M059J (cell line): ENCODE measurements around the gene PARD3. TPM values are rescaled to one million over a fixed set of nuclear protein-coding genes. Genes with fewer than 3 reads are reported as not detected.

Experiments used
- DNase-seq: peaks from one replicate; pipeline ENCODE4 v3.0.0-alpha.2; 2012; ENCODE audit warnings: low read depth
- total RNA-seq: library from RNA; depleted of rRNA; stranded (reverse); fragments of >200 nt; shearing (Covaris generic); gene quantifications from 2 replicates; pipeline ENCODE4 v1.2.3, GENCODE V29; 2014

The PARD3 gene
- total RNA-seq, 1 experiment from 2014 or later: 17.0 TPM

- DNase-seq: no peak
Measured at GRCh38 chr10:34347131-34347530, 468.0 kb downstream of the PARD3 start.

- no peak for DNase-seq
Measured at GRCh38 chr10:34346516-34347100, 468.5 kb downstream of the PARD3 start.

DNA sequence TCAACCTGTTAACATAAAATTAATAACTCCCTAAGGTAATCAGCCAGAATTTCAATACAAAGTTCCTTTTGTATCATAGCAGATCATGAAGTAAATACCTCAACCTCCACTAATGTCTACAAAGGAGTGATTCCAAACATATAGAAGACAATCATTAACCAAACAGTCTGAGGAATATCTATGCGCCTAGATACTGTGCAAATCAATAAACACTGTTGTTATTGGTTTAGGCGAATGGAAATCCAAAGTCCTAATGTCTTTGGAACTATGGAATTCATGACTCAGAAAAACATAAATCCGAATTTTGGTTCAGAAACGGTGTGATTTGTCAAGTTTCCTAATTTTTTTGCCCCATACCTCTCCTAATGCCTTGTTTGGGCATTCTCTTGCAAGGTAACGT lies 469.7 kb downstream of the PARD3 start:
- DNase-seq: no peak

- DNase-seq: no peak
Measured at GRCh38 chr10:34343764-34344163, 471.3 kb downstream of the PARD3 start.

DNA sequence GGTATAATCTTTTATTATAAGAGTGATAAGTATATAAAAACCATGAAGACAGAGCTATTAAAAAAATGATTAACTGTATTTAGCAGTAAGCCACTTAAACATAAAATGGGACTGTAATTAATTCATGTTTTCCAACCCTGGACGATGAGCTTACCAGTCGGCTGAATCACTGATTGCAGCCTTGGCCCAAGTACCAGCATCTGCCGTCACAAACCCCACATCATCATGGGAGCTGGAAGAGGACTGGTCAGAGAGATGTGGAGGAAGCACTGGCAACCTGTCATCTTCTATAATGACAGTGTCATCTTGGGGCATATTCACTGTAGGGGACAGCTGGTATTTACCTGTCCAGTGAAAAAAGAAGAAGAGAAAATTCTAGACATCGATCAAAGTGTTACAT lies 473.6 kb downstream of the PARD3 start:
- no peak for DNase-seq

- no peak for DNase-seq
Measured at GRCh38 chr10:34340934-34341333, 474.2 kb downstream of the PARD3 start.

DNA sequence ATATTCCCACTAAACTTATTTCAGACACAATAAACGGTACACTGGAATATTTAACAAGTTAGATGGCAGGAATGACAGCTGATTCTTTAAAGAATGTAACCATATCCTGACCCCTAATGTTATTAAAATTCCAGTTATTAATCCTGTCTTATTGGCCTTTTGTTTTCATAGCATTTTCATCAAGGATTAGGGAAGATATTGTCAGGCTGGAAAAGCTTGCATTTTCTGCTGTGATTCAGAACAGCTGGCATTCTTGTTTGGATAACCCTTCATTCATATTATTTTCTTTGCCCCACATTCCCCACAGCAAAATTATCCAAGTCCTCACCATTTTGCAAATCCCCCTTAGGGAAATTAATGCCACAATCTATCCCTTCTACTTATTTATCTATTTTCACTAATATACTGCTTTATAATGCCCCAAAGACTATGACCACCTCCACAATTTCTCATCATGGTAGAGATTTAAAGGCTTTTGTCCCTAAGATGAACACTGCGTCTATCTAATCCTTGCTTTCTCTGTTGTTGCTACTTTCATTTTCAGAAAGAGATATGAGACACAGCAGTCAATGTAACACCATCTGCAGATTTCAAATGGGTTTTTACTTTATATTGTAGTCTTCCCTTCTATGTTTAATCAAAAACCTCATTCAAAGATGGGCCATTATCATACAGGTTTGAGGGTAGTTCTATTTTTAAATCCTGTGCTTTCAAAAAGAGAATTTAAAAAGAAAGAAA lies 475.1 kb downstream of the PARD3 start:
- DNase-seq: no peak

DNA sequence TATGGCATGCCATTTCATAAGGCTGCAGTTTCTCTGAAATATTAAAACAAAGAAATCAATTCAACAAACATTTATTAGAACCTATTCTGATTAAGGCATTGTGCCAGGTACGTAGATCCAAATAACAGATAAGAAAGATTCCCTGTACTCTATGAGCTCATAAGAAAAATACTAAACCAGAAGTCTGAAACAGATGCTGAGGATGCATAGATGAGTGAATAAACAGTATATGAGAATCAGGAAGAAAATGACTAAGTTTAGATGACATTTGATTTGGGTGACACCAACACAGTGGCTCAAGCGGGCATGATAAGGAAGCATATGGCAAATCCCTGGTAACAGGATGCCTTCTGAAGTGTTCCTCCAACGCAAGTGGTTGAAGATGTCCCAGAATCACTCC lies 477.2 kb downstream of the PARD3 start:
- no peak for DNase-seq

DNA sequence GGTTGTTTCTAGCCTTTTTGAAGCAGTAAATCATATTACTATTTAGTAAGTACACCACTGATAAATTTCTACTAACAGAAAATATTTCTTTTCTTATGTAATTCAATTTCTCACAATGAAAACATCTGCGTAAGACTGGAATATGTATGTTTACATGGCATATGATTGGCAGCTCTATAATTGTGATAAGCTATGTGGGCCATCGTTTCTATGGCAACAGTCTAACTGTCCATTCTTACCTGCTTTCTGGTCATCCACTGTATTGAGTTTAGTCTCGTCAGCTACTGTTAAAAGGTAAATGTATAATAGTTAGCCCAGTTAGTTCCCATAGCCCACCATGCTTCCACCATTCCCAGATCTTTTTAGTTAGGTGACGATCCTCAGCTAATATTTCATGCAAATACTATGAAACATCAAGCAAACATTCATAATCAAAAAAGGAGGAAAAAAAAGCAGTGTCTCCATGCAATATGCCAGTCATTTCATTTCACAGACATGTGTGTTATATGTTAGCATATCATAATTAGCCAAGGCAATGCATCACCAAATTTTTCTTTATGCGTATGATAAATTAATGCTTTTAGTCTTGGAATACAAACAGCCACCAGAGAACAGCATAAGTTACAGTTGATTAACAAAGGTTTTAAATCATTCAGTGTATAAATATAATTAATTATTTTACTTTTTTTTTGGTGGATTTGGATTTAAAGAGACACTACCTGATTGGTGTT lies 479.0 kb downstream of the PARD3 start:
- DNase-seq: no peak

DNA sequence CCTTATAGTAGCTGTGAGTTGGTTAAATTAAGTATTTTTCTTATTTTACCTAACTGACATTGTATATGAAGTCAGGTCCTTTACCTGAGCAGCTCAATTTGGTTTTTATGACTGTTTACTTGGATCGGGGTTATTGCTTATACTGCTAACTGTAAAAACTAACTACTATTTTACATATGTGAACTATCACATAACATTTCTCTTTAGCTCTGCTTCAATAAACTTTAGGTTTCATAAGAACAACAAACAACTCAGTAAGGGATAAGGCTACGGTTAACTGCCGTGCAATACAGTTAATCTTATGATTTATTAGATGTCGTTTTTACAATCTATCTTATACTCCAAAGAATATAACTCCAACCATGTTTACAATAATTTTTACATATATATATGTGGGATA lies 480.2 kb downstream of the PARD3 start:
- no peak for DNase-seq

GRCh38 chr10:34333513-34333912 lies 481.6 kb downstream of the PARD3 start:
- DNase-seq: peak; percentile 14

DNA sequence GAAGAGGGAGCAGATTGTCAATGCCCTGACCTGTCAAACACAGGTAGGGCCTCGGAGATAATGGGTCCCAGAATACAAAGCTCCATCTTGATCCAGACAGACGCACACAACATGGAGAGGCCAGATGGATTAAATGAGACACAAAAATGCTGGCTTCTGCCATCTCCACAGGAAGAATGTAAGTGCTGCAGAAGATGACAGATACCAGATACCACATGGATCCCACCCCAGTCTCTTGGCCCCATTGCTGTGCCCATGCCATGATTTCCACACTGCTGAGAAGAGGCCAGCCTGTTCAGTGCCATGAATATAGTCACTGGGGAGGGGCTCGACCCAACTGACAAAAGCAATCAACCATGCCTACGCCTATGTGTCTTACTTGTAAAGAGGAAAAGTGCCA lies 487.9 kb downstream of the PARD3 start:
- DNase-seq: no peak

GRCh38 chr10:34323192-34323591 lies 491.9 kb downstream of the PARD3 start:
- DNase-seq: peak; percentile 18

- no peak for DNase-seq
Measured at GRCh38 chr10:34320265-34320664, 494.8 kb downstream of the PARD3 start.

- peak; percentile 81 for DNase-seq
Measured at GRCh38 chr10:34319197-34319846, 495.8 kb downstream of the PARD3 start.

DNA sequence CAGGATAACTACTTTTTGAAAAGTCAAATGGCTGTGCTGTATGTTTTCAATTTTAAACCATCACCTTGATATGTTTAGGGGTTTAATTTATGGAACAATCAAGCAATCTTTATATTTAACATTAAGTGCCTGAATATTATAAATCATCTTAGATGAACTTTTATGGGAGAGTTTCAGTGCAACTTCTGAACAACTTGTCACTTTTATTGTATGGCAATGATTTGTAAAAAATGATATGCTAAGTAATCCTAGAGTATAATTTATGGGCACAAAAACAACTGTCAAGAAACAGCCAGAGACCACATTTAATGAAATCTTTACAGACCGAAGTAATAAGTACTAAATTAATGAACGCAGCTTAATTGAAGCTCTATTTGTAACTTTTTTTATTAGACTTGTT lies 498.9 kb downstream of the PARD3 start:
- no peak for DNase-seq

GRCh38 chr10:34314457-34314856 lies 500.6 kb downstream of the PARD3 start:
- DNase-seq: no peak

GRCh38 chr10:34313888-34314287 lies 501.2 kb downstream of the PARD3 start:
- no peak for DNase-seq

GRCh38 chr10:34313353-34313752 lies 501.7 kb downstream of the PARD3 start:
- no peak for DNase-seq

GRCh38 chr10:34311679-34312078 lies 503.4 kb downstream of the PARD3 start:
- no peak for DNase-seq

DNA sequence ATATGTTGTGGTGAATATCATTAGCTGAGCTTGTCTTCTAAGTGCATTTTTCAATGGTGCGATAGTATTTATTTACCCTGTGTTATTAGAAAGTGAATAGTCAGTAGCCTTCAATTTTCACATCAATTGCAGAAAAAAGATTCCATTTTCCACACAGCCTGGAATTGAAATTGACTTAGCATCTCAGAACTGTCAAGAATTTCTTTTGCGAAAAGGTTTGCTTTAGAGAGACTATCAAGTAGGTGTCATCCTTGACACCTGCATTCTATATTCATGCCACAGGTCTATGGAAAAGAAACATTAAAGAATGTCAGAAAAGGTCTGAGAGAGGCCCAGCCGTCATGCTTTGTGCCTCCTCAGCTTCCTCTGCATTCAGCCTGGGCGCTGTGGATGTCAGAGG lies 504.9 kb downstream of the PARD3 start:
- DNase-seq: no peak

- no peak for DNase-seq
Measured at GRCh38 chr10:34305189-34305588, 509.9 kb downstream of the PARD3 start.

DNA sequence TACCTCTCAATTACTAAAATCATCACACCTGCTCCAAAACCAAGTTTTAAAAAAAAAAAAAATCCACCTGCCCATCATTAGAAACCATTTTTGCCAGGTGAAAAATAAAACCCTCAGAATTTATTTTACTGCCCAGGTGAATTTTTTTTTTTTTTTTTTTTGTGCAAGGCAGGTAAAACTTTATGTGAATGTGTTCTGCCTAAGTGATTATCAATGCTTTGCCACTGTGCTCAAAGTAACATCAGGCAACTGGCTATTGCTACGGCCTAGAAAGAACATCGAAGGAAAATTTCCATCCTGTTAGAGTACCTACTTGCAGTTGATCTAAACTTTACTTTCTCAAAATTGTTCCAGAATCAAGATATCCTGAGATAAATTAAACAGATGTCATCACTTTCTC lies 512.1 kb downstream of the PARD3 start:
- no peak for DNase-seq
